Upper lobe of right lung (tissue), 1 donor: Measurements from ENCODE around the gene DNAAF8. TPM values are rescaled to one million over a fixed set of nuclear protein-coding genes. Genes with fewer than 3 reads are reported as not detected.
A peak's percentile ranks its signal among the peaks of the same experiment; 100 is the strongest.

Experiments
- ATAC-seq: fragments of 200-7000 bp; cut with Tn5 transposase; one replicate; pipeline ENCODE4 v1.9.1; 2020; ENCODE audit warnings: mild to moderate bottlenecking, moderate library complexity
- DNase-seq: peaks from one replicate; pipeline ENCODE4 v3.0.0-alpha.2; 2020
- H3K27ac ChIP-seq: fragments of 200-600 bp; one replicate; pipeline ENCODE4 v1.8.0; 2022
- H3K27me3 ChIP-seq: fragments of 200-600 bp; one replicate; pipeline ENCODE4 v1.8.0; 2022; ENCODE audit warnings: mild to moderate bottlenecking
- H3K36me3 ChIP-seq: fragments of 200-600 bp; one replicate; pipeline ENCODE4 v1.8.0; 2022
- H3K4me1 ChIP-seq: fragments of 200-600 bp; one replicate; pipeline ENCODE4 v1.8.0; 2022
- H3K4me3 ChIP-seq: fragments of 200-600 bp; one replicate; pipeline ENCODE4 v1.8.0; 2022; ENCODE audit warnings: mild to moderate bottlenecking
- H3K9me3 ChIP-seq: fragments of 200-600 bp; one replicate; pipeline ENCODE4 v1.8.0; 2022
- intact Hi-C: fragments of 100-400 bp; cut with DNase I; formaldehyde crosslinking; loops from one replicate; pipeline ENCODE4 v1.11.0; 2022
- total RNA-seq: library from RNA; stranded (reverse); fragmentation: NEBNext Ultra II Directional; extraction: Animal tissue kit (Norgen Biotek cat#: 25700); gene quantifications from one replicate; pipeline ENCODE4 v1.2.1, GENCODE V29; 2021
- TF ChIP-seq, protein P1 (sequence below): fragments of 200-600 bp; IDR thresholded peaks from one replicate; pipeline ENCODE4 v1.8.0; 2022; ENCODE audit warnings: antibody characterized with exemption
- donor health status: DM: no; HTN: yes; CAD: no; lungs with severe emphysema.

Gene DNAAF8
- total RNA-seq, 1 donor from 2014 or later: 0.58 TPM

DNA sequence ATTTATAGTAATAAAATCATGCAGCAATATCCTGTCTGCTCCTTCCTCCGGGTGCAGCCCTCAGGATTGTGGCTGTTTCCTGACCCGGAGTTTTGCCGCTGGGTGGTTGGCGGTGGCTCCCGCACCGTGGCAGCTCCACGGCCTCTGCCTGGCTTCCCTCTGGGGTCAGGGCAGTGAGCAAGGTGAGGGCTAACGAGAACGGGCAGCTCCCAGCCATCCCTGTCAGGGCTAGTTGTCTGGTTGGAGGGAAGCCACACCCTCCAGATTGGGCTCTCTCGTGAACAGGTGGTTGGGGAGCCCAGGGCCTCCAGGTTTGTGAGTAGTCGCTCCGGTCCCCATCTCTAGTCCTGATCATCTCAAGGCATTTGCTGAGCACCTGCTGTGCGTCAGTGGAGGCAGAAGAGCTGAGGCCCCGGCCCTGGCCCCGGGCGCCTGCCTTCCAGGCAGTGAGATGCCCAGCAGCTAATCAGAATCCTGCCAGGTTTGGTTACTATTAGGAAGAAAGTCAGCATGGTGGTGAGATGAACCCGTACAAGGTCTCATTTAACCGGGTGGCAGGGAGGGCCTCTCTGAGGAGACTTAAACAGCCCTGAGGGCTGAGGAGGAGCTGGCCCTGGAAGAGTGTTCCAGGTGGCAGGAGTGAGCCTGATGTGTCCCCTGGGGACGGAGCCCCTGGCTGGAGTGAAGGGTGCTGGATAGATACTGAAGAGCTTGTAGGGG, 43.2 kb upstream of the DNAAF8 start:
- DNase-seq (peak; percentile 62), ATAC-seq (no peak)
- Histone ChIP-seq H3K36me3 (peaks cover 28% of the 10 kb centered on the region), H3K4me1 (peaks cover 17% of the 10 kb centered on the region), H3K27ac (no peak overlapping the region), H3K9me3 (no peaks in the 10 kb centered on the region), H3K4me3 (no peak overlapping the region), H3K27me3 (no peaks in the 10 kb centered on the region)
- TF ChIP-seq, protein P1, sequence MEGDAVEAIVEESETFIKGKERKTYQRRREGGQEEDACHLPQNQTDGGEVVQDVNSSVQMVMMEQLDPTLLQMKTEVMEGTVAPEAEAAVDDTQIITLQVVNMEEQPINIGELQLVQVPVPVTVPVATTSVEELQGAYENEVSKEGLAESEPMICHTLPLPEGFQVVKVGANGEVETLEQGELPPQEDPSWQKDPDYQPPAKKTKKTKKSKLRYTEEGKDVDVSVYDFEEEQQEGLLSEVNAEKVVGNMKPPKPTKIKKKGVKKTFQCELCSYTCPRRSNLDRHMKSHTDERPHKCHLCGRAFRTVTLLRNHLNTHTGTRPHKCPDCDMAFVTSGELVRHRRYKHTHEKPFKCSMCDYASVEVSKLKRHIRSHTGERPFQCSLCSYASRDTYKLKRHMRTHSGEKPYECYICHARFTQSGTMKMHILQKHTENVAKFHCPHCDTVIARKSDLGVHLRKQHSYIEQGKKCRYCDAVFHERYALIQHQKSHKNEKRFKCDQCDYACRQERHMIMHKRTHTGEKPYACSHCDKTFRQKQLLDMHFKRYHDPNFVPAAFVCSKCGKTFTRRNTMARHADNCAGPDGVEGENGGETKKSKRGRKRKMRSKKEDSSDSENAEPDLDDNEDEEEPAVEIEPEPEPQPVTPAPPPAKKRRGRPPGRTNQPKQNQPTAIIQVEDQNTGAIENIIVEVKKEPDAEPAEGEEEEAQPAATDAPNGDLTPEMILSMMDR: no peak
- intact Hi-C loops: no loop called here

DNA sequence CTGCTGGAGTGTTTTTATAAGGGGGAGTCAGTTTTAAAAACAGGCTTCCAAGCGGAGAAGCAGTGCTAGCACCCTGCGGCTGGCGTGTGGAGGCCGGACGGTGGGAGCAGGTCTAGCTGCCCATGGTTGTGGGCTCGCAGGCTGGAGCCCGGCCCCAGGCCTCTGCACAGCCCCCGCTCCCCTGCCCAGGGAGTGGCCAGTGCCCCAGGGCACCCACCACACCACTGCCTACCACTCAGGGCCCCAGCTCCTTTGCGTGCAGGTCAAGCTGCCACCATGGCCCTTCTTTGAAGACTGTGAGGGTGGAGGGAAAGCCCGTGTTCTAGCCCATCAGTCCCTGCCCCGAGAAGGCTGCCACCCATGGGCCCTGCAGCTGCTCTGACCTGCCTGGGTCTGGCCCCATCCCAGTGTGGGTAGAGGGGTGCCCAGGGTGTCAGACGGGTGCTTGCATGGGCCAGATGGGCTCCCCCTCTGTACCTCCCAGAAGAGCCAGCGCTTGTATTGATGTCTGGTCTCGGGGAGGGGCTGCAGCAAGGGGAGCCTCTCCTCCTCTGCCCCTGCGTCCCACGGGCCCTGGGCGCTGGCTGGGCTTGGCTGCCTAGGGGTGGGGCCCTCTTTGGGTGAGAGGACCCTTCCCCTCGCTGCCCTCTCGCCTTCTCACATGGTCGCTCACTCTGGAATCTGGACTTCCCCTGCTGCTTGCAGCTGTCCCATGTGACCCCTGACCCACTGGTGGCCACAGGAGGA, 42.5 kb upstream of the DNAAF8 start:
- H3K36me3 ChIP-seq: peaks cover 28% of the 10 kb centered on the region
- H3K27me3 ChIP-seq: no peaks in the 10 kb centered on the region
- intact Hi-C loops: no loop called here

DNA sequence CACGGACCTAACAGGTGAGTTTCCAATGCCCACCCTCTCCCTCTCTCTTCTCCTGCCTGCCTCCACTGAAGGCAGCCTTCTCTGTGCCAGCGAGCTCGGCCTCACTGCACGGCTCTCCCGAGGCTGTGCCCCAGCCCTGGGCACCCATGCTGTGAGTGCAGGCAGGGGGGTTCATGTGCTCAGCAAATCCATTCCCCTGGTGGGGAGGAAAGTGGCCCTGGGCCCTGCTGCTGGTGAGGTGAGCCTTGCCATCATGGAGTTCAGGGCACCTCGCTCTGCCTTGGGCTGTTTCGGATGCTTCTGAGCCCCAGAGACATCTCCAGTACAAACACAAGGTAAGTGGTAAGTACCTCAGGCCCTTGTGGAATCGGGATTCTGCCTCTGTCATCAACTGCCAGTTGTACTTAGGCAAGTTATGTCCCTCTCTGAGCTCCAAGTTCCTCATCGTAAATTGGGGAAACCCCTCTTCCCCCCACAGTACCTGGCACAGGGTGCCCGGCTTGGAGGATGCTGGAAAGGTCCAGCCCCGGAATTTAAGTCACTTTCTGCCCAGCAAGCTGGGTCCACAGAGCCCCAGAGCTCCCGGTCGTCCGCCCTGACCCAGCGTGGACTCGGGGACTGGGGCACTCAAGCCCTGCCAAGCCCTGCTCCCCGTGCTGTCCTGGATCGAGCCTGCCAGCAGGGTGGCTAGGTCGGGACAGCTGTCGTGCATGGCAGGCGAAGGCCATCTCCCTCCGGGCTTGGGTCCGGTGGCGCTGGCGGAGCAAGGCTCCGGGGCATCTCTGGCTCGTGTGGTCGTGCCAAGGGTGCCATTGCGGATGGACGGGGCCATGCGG, 41.7 kb upstream of the DNAAF8 start:
- no peak for DNase-seq
- intact Hi-C loops: no loop called here
- Histone ChIP-seq H3K4me3 (peak overlapping the region; percentile 87), H3K27ac (peak overlapping the region; percentile 68), H3K9me3 (no peaks in the 10 kb centered on the region), H3K4me1 (peaks cover 17% of the 10 kb centered on the region), H3K36me3 (peaks cover 32% of the 10 kb centered on the region), H3K27me3 (no peaks in the 10 kb centered on the region)
- TF ChIP-seq, protein P1: no peak
- ATAC-seq: peak; percentile 1

More for the DNA sequence above, 42.5 kb upstream of the DNAAF8 start:
- ATAC-seq: no peak
- DNase-seq: peak; percentile 62
- Histone ChIP-seq H3K27ac (no peak overlapping the region), H3K9me3 (no peaks in the 10 kb centered on the region), H3K4me3 (no peak overlapping the region), H3K4me1 (peaks cover 17% of the 10 kb centered on the region)
- TF ChIP-seq, protein P1: no peak

DNA sequence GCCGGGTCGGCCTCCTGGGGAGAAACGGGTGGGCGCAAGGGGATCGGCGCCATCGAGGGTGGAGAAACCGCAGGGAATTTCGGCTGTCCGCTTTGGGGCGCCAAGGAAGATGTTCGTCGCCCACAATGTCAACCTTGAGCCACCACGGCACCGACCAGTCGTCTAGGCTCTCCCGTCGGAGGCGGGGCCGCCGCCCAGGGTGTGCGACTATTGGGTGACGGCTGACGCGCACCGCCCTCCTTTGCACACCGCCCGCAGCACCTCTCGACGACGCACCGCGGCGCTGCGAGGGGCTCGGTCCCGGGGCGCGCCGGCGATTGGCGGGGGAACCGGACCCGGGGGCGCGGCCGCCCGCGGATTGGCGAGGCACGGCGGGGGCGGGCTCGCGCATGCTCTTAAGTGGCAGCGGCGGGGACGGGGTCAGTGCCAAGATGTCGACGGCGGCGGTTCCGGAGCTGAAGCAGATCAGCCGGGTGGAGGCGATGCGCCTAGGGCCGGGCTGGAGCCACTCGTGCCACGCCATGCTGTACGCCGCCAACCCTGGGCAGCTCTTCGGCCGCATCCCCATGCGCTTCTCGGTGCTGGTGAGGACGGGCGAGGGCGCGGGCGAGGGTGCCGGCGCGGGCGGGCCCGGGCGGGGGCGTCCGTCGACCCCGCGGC, 40.9 kb upstream of the DNAAF8 start, which contains the start of gene NUDT16L1:
Gene NUDT16L1 (plus strand): TSS at position 267 of the 660 bp plus-strand sequence. CDS start 165 bp downstream, at position 432.
- Histone ChIP-seq H3K27ac (peak within 1 kb of the TSS; percentile 88), H3K4me3 (peak within 1 kb of the TSS; percentile 87), H3K27me3 (no peaks in the 10 kb centered on the region), H3K36me3 (peaks cover 32% of the 10 kb centered on the region), H3K4me1 (peaks cover 17% of the 10 kb centered on the region), H3K9me3 (no peaks in the 10 kb centered on the region)
- TF ChIP-seq, protein P1: peak; percentile 28
- ATAC-seq (peak; percentile 95), DNase-seq (peak; percentile 99)
- intact Hi-C loops: no loop called here
